Esophagus squamous epithelium (tissue), 5 donors: ENCODE results near the gene FGF18. TPM values are rescaled to one million over a fixed set of nuclear protein-coding genes. Genes with fewer than 3 reads are reported as not detected.

ENCODE experiments used
- DNase-seq: peaks from one replicate; lab custom pipeline; 2025; lab: John Stamatoyannopoulos, UW
- H3K27ac ChIP-seq, 4 donors: fragments of 200-600 bp; sonication (generic); one replicate each; pipeline ENCODE4 v1.5.1; 2016 to 2019; ENCODE audit warnings: mild to moderate bottlenecking in 1 of 4
- H3K27me3 ChIP-seq, 4 donors: fragments of 200-600 bp; sonication (generic); 1 replicate in 3 of 4; 2 replicates in 1 of 4; pipeline versions ENCODE4 v1.5.1 to v1.6.0; 2017 to 2021; ENCODE audit warnings: antibody characterized with exemption in 1 of 4
- H3K36me3 ChIP-seq, 3 donors: fragments of 200-600 bp; sonication (generic); one replicate each; pipeline ENCODE4 v1.5.1; 2016 to 2019
- H3K4me1 ChIP-seq, 3 donors: fragments of 200-600 bp; sonication (generic); one replicate each; pipeline ENCODE4 v1.5.1; 2017 to 2019
- H3K4me3 ChIP-seq, 4 donors: fragments of 200-600 bp; sonication (generic); 1 replicate in 3 of 4; 2 replicates in 1 of 4; pipeline ENCODE4 v1.5.1; 2016 to 2019; ENCODE audit warnings: mild to moderate bottlenecking in 2 of 4, moderate library complexity in 1 of 4
- H3K9me3 ChIP-seq, 3 donors: fragments of 200-600 bp; sonication (generic); one replicate each; pipeline ENCODE4 v1.5.1; 2016 to 2019
- POLR2A ChIP-seq, 4 donors: fragments of 450-650 bp; IDR thresholded peaks; one replicate each; pipeline ENCODE4 v1.6.1; 2017; ENCODE audit warnings: antibody characterized with exemption in 4 of 4, mild to moderate bottlenecking in 4 of 4, moderate library complexity in 3 of 4
- WGBS, 2 donors: methylation state at CpG; one replicate each; pipeline ENCODE4 v1.1.5; 2018; 5-methylcytosine and 5-hydroxymethylcytosine counted together
- intact Hi-C: fragments of 100-400 bp; cut with DNase I; formaldehyde crosslinking; loops from one replicate; pipeline ENCODE4 v1.15.0; 2022
- total RNA-seq, 4 donors: library from RNA; depleted of rRNA; stranded (reverse); fragments of >200 nt; gene quantifications; one replicate each; pipeline ENCODE4 v1.1.0, GENCODE V29; 2016
- TF ChIP-seq, protein P1 (sequence below), 6 experiments: fragments of 450-650 bp in 4 of 6; fragments of 200-600 bp in 2 of 6; sonication (generic) in 2 of 6; IDR thresholded peaks; one replicate each; pipeline ENCODE4 v1.5.1; 2016 to 2019; ENCODE audit warnings: antibody characterized with exemption in 6 of 6, mild to moderate bottlenecking in 4 of 6, moderate library complexity in 4 of 6
- donor health status: DM: yes; HTN: yes; CAD: no.

The FGF18 gene
- total RNA-seq, 4 donors from 2014 or later: 0.15 to 0.29 (median 0.19) TPM; not detected in 1

DNA sequence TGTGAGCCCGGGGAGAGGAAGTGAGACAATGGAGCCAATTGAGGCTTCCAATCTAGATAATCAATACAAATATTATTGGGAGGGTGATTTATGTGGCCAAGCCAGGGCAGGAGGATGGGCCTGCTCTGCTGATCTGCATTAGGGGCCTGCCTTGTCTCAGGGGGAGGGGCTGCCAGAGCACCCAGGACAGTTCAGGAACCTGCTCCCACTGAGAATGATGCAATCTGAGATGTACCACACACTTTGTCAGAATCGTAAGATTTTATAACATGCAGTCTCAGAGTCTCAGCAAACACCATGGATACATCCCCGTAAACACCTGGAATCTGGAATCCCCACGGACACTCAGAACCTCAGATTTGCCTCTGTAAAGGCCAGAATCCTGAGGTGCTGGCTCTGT, 19.3 kb downstream of the FGF18 start:
- DNase-seq: no peak
- H3K27me3 ChIP-seq: no peaks in the 10 kb centered on the region
- WGBS, 2 donors: 56 to 82% methylated on average over 2 to 4 of the region's 4 CpGs
- no peak overlapping the region for H3K27ac ChIP-seq
- H3K36me3 ChIP-seq: no peaks in the 10 kb centered on the region
- H3K4me1 ChIP-seq: no peaks in the 10 kb centered on the region
- H3K4me3 ChIP-seq: no peak overlapping the region
- no peaks in the 10 kb centered on the region for H3K9me3 ChIP-seq
- intact Hi-C loops: no loop called here
- TF ChIP-seq POLR2A (IDR thresholded peaks at IDR 0.05): no peak
- TF ChIP-seq, protein P1, sequence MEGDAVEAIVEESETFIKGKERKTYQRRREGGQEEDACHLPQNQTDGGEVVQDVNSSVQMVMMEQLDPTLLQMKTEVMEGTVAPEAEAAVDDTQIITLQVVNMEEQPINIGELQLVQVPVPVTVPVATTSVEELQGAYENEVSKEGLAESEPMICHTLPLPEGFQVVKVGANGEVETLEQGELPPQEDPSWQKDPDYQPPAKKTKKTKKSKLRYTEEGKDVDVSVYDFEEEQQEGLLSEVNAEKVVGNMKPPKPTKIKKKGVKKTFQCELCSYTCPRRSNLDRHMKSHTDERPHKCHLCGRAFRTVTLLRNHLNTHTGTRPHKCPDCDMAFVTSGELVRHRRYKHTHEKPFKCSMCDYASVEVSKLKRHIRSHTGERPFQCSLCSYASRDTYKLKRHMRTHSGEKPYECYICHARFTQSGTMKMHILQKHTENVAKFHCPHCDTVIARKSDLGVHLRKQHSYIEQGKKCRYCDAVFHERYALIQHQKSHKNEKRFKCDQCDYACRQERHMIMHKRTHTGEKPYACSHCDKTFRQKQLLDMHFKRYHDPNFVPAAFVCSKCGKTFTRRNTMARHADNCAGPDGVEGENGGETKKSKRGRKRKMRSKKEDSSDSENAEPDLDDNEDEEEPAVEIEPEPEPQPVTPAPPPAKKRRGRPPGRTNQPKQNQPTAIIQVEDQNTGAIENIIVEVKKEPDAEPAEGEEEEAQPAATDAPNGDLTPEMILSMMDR (IDR thresholded peaks at IDR 0.05): no peak

DNA sequence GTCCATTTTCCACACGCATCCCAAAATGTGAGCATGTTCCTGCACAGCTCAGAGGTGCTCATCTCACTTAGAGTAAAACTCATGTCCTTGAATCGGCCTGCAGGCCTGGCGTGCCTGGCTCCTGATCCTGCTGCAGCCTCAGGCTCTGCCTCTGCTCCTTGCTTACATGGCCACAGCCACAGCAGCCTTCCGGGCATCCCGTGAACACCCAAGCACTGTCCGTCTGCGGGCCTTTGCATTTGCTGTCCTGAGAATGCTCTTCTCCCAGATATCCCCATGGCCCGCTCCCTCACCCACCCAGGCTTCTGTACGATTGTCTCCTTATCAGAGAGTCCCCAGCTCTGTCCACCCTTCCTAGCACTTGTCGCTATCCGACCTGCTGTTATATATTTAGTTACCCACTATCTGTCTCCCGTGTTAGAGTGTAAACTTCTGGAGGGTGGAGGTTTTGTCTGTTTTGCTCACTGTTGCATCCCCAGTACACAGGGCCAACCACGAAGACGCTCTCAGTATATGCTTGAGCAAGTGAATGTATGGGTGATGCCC, 21.9 kb downstream of the FGF18 start:
- no peak for TF ChIP-seq POLR2A (IDR thresholded peaks at IDR 0.05)
- TF ChIP-seq, protein P1 (IDR thresholded peaks at IDR 0.05): no peak
- Histone ChIP-seq H3K4me3 (no peak overlapping the region), H3K4me1 (peaks cover 0 to 6% (median 0%) of the 10 kb centered on the region in 3 donors), H3K27ac (no peak overlapping the region), H3K36me3 (no peaks in the 10 kb centered on the region), H3K9me3 (no peaks in the 10 kb centered on the region), H3K27me3 (no peaks in the 10 kb centered on the region)
- WGBS, 2 donors: 87 to 91% methylated on average over 12 to 14 of the region's 14 CpGs
- intact Hi-C loops: no loop called here
- no peak for DNase-seq

DNA sequence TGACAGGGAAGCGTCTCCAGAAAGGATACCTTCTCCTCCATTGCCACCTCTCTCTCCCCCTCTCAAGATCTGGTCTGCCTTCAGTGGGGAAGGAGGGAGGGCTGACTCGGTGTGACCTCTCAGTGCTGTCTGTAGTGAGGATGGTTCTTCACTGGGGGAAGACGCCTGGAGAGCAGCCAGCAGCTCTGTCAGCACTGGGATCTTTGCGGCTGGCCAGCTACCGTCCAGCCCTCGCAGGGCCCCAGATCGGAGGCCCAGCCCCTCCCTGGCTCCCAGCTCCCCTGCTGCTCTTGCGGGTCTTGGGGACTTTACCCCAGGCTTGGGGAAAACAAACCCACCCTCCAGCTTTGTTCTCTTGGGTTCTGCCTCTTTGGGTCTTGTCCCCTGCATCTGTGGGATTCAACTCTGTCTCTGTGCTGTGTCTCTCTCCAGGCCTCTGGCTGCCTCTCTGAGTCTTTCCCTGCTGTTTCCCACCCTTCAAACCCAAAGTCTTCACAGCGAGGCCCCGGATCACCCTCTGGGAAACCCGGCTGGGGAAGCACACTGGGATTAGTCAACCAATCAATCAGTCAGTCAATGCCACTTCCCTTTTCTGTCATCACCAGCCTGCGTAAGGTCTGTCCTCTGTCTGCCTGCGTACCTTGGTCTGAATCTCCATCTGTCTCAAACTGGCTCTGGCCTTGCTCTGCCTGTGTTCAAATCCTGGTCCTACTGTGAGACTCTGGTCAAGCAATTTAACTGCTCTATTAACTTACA, 23.0 kb downstream of the FGF18 start:
- Histone ChIP-seq H3K4me1 (peaks cover 0 to 6% (median 0%) of the 10 kb centered on the region in 3 donors), H3K27ac (no peak overlapping the region), H3K9me3 (no peaks in the 10 kb centered on the region), H3K27me3 (no peaks in the 10 kb centered on the region), H3K36me3 (no peaks in the 10 kb centered on the region), H3K4me3 (no peak overlapping the region)
- WGBS, 2 donors: 58 to 65% methylated on average over 11 to 12 of the region's 13 CpGs
- no peak for TF ChIP-seq POLR2A (IDR thresholded peaks at IDR 0.05)
- TF ChIP-seq, protein P1 (IDR thresholded peaks at IDR 0.05): no peak
- no peak for DNase-seq
- intact Hi-C loops: no loop called here

DNA sequence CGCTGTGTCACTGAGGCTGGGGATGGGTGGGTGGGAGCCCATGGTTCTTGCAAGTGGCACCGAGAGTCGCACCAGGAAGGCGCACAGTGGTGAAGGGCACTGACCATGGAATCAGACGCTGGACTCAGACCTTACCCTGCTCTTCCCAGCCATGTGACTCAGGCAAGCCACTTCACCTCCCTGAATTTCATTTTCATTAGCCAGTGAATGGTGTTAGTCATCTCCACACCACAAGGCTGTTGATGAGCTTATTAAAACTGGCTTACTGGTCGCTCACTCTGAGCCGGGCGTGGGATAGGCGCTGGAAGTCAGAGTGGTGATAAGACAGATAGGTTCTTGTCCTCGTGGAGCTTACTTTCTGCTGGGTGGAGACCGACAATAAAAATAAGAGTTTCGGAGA, 25.1 kb downstream of the FGF18 start:
- DNase-seq: no peak

More for the DNA sequence above, 25.1 kb downstream of the FGF18 start:
- TF ChIP-seq, protein P1 (IDR thresholded peaks at IDR 0.05): no peak
- TF ChIP-seq POLR2A (IDR thresholded peaks at IDR 0.05): no peak
- H3K27me3 ChIP-seq: peaks cover 0 to 5% (median 0%) of the 10 kb centered on the region in 4 donors
- H3K9me3 ChIP-seq: no peaks in the 10 kb centered on the region
- H3K4me1 ChIP-seq: peaks cover 0 to 6% (median 0%) of the 10 kb centered on the region in 3 donors
- intact Hi-C loops: no loop called here
- no peaks in the 10 kb centered on the region for H3K36me3 ChIP-seq
- no peak overlapping the region for H3K4me3 ChIP-seq
- 76 to 81% methylated on average over 10 to 11 of the region's 12 CpGs for WGBS, 2 donors
- H3K27ac ChIP-seq: no peak overlapping the region
